Common myeloid progenitor, CD34-positive (primary cell): ENCODE data around the gene AFF3.

Source experiments
- CTCF ChIA-PET: fragments of 350-600 bp; sonication (Branson Sonifier 250); formaldehyde crosslinking; loops from one replicate; lab custom pipeline; 2021; ENCODE audit warnings: antibody characterized with exemption; lab: Charles Lee
- POLR2A ChIA-PET: fragments of 350-600 bp; sonication (Branson Sonifier 250); formaldehyde crosslinking; loops from one replicate; lab custom pipeline; 2021; ENCODE audit warnings: antibody characterized with exemption; lab: Charles Lee
- DNase-seq, 3 donors: peaks; one replicate each; pipeline versions ENCODE4 v3.0.0 to v3.0.0-alpha.2; 2013
- H3K27ac ChIP-seq, 2 experiments: 1 replicate in 1 of 2; 2 replicates in 1 of 2; pipeline ENCODE4 v1.7.0; 2013; ENCODE audit warnings: inconsistent platforms in 2 of 2, low read length in 2 of 2, mild to moderate bottlenecking in 2 of 2, low read depth in 1 of 2, moderate library complexity in 1 of 2; ENCODE audit not compliant: severe bottlenecking in 2 of 2, insufficient read depth in 1 of 2, poor library complexity in 1 of 2
- H3K27me3 ChIP-seq, 5 experiments: replicated peaks in 2 of 5; 1 replicate in 3 of 5; 2 replicates in 2 of 5; pipeline versions ENCODE4 v1.6.1 to v1.7.0; 2013; ENCODE audit warnings: low read length in 4 of 5, mild to moderate bottlenecking in 2 of 5, moderate library complexity in 2 of 5, inconsistent platforms in 1 of 5; ENCODE audit not compliant: insufficient read depth in 5 of 5, control insufficient read depth in 4 of 5
- H3K36me3 ChIP-seq, 4 experiments: 1 replicate in 2 of 4; 2 replicates in 2 of 4; pipeline versions ENCODE4 v1.6.1 to v1.7.0; 2013; ENCODE audit warnings: low read length in 3 of 4, control low read depth in 1 of 4, mild to moderate bottlenecking in 1 of 4; ENCODE audit not compliant: control insufficient read depth in 4 of 4, insufficient read depth in 4 of 4
- H3K4me1 ChIP-seq, 4 experiments: 1 replicate in 3 of 4; 2 replicates in 1 of 4; pipeline versions ENCODE4 v1.6.1 to v1.7.1; 2013; ENCODE audit warnings: low read length in 3 of 4, mild to moderate bottlenecking in 3 of 4, control low read depth in 1 of 4, inconsistent platforms in 1 of 4, moderate library complexity in 1 of 4; ENCODE audit not compliant: control insufficient read depth in 4 of 4, insufficient read depth in 4 of 4; ENCODE audit errors: control extremely low read depth in 1 of 4
- H3K4me3 ChIP-seq, 7 experiments: 1 replicate in 4 of 7; 2 replicates in 3 of 7; pipeline versions ENCODE4 v1.5.1 to v1.7.0; 2013; ENCODE audit warnings: mild to moderate bottlenecking in 7 of 7, low read length in 6 of 7, moderate library complexity in 6 of 7, inconsistent platforms in 2 of 7, low read depth in 2 of 7, control low read depth in 1 of 7; ENCODE audit not compliant: insufficient read depth in 4 of 7, control insufficient read depth in 1 of 7; ENCODE audit errors: extremely low read depth in 1 of 7
- H3K9me3 ChIP-seq, 5 experiments: 1 replicate in 4 of 5; 2 replicates in 1 of 5; pipeline versions ENCODE4 v1.6.1 to v1.7.1; 2013; ENCODE audit warnings: low read length in 4 of 5, mild to moderate bottlenecking in 2 of 5, inconsistent platforms in 1 of 5, low read depth in 1 of 5, moderate library complexity in 1 of 5; ENCODE audit not compliant: control insufficient read depth in 4 of 5, insufficient read depth in 2 of 5; ENCODE audit errors: control extremely low read depth in 1 of 5
- WGBS: methylation state at CpG from one replicate; pipeline ENCODE4 v1.1.5; 2013; ENCODE audit not compliant: insufficient coverage; 5-methylcytosine and 5-hydroxymethylcytosine counted together

The AFF3 gene

DNA sequence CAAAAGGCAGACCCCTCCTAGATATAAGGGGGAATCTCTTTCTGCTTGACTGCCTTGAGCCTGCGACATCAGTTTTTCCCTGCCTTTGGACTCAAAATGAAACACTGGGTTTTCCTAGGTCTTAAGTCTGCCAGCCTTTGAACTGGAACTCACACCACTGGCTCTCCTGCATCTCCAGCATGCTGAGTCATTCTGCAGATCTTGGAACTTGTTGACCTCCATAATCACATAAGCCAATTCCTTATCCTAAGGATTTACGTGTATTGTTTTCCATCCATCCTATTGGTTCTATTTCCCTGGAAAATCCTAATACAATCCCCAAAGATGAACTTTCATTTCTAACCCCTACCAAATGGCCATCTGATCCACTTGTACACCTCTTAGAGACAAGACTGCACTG is 88.0 kb downstream of the AFF3 start:
- Histone ChIP-seq H3K9me3 (peaks cover 0 to 5% (median 0%) of the 10 kb centered on the region in 5 experiments), H3K27ac (no peak overlapping the region), H3K36me3 (peaks cover 0 to 11% (median 7%) of the 10 kb centered on the region in 4 experiments), H3K4me3 (no peak overlapping the region), H3K27me3 (no peaks in the 10 kb centered on the region), H3K4me1 (no peaks in the 10 kb centered on the region)
- WGBS, result 95% methylated on average over 2 of the region's 2 CpGs
- no peak for DNase-seq
- ChIA-PET CTCF (no interaction called here), POLR2A (no interaction called here)

DNA sequence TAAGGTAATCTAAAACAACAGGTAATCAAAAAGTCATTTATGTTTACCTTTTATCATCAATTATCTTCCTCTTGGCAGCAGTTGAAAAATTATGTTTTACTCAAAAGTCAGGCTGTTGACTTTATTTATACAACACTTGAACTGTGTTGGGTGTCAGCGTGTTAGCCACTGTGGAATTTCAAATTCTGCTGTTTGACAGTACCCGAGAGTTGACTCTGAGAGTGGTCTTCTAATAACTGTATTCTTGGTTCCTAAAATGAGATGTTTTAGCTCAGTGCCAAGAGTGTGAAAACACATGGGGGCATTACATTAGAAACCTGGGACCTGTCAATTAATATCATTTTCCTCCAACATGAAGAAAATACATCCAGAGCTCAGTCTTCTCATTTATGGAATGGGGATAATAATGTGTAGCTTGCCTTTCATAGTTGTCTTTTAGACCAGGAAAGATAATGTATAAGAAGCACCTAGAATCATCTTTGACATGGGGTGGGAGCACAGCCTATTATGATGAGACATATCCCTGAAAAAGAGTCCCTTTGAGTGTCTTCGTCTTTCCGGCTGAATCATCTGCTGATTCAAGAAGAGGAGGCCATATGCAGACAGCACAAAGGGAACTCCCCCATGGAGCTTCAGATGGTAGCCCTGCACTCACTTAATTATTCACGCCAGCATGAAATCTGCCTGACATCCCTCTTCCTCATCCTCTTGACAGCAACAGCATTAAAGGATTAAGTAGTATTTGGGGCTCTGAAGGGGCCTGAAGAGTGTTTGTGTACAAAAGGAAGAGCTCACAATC is 89.1 kb downstream of the AFF3 start:
- WGBS, result 100% methylated on average over 3 of the region's 5 CpGs
- Histone ChIP-seq H3K36me3 (peaks cover 0 to 11% (median 6%) of the 10 kb centered on the region in 4 experiments), H3K27me3 (no peaks in the 10 kb centered on the region), H3K4me3 (no peak overlapping the region), H3K4me1 (no peaks in the 10 kb centered on the region), H3K27ac (no peak overlapping the region), H3K9me3 (peaks cover 0 to 5% (median 0%) of the 10 kb centered on the region in 5 experiments)
- DNase-seq, result no peak
- ChIA-PET POLR2A (interaction anchor here (0.5 kb wide), 1 partner anchor 37 kb away, joined by 4 read pairs; no protein-coding TSS in a partner anchor), CTCF (interaction anchor here (1.2 kb wide), 2 partner anchors 8 to 13 kb away, joined by 3 read pairs; no protein-coding TSS in a partner anchor)

DNA sequence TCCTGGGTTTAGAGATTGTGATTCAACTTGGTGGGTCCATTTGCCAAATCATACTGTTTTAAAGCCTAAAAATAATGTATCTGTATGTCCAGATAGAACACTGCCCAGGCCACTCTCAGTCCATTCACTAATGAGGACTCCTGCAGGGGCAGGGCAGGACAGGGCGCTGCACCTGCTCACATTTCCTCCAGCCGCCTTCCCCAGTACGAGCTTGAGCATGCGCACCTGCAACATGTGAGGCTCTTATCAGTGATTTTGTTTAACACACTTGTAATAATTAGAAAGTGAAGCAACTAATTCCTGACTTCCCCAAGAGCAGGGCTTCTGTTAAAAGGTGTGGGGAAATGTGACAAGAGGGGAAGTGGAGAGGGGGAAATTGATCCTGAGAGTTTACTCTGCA is 89.7 kb downstream of the AFF3 start:
- no peak overlapping the region for H3K4me3 ChIP-seq
- H3K9me3 ChIP-seq, result peaks cover 0 to 5% (median 0%) of the 10 kb centered on the region in 5 experiments
- no peak overlapping the region for H3K27ac ChIP-seq
- ChIA-PET CTCF (interaction anchor here (1.2 kb wide), 2 partner anchors 9 to 13 kb away, joined by 3 read pairs; no protein-coding TSS in a partner anchor), POLR2A (no interaction called here)
- WGBS, result 100% methylated on average over 2 of the region's 4 CpGs
- H3K27me3 ChIP-seq, result no peaks in the 10 kb centered on the region
- no peak for DNase-seq
- peaks cover 0 to 11% (median 6%) of the 10 kb centered on the region in 4 experiments for H3K36me3 ChIP-seq
- H3K4me1 ChIP-seq, result no peaks in the 10 kb centered on the region

DNA sequence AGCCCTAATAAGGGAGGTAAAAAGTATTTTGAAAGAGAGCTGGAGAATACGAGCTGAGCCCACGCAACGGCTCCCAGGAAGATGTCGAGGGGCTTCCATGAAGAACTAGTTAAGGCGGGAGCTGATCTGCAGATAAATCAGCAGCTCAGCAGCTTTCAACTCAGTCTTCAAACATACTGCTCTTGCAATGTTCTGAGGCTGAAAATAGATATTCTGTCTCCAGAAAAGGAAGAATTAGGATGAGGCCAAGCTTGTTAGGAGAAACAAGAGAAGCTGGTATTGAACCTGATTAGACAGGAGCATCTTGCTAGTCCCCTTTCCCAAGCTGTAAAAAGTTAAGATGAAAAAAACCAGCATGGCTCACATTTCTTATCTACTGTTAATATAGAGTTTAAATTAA is 91.1 kb downstream of the AFF3 start:
- peaks cover 0 to 11% (median 7%) of the 10 kb centered on the region in 4 experiments for H3K36me3 ChIP-seq
- ChIA-PET POLR2A (interaction anchor here (0.5 kb wide), 1 partner anchor 1415 kb away, joined by 3 read pairs; no protein-coding TSS in a partner anchor), CTCF (interaction anchor here (1.4 kb wide), 1 partner anchor 9 kb away, joined by 3 read pairs; no protein-coding TSS in a partner anchor)
- peaks cover 0 to 5% (median 0%) of the 10 kb centered on the region in 5 experiments for H3K9me3 ChIP-seq
- 98% methylated on average over 5 of the region's 5 CpGs for WGBS
- no peaks in the 10 kb centered on the region for H3K4me1 ChIP-seq
- H3K27ac ChIP-seq, result no peak overlapping the region
- no peaks in the 10 kb centered on the region for H3K27me3 ChIP-seq
- no peak for DNase-seq
- no peak overlapping the region for H3K4me3 ChIP-seq

DNA sequence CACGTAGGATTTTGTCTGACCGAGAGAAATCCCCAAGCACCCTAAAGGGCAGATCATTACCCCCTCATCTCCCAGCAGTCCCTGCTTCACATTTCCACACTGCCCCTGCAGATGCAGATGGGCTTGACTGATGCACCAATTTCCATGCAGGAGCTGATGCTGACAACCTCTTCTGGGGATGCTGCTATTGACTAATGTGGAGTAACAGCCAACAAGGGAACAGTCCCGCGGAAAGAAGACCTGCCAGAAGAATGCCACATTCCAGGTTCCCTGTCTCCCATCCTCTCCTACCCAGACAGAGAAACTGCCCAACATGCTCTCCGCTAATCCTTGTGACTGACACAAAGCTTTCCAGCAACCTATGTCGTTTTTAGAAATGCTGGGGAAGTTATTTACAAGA is 91.7 kb downstream of the AFF3 start:
- WGBS, result 100% methylated on average over 4 of the region's 6 CpGs
- POLR2A ChIA-PET, result interaction anchor here (0.5 kb wide), 1 partner anchor 1414 kb away, joined by 3 read pairs; no protein-coding TSS in a partner anchor
- no peaks in the 10 kb centered on the region for H3K27me3 ChIP-seq
- no peak overlapping the region for H3K27ac ChIP-seq
- DNase-seq, result no peak
- H3K4me3 ChIP-seq, result no peak overlapping the region
- H3K9me3 ChIP-seq, result peaks cover 0 to 5% (median 0%) of the 10 kb centered on the region in 5 experiments
- H3K4me1 ChIP-seq, result no peaks in the 10 kb centered on the region
- peaks cover 0 to 15% (median 8%) of the 10 kb centered on the region in 4 experiments for H3K36me3 ChIP-seq
- CTCF ChIA-PET, result interaction anchor here (1.4 kb wide), 1 partner anchor 9 kb away, joined by 3 read pairs; no protein-coding TSS in a partner anchor

DNA sequence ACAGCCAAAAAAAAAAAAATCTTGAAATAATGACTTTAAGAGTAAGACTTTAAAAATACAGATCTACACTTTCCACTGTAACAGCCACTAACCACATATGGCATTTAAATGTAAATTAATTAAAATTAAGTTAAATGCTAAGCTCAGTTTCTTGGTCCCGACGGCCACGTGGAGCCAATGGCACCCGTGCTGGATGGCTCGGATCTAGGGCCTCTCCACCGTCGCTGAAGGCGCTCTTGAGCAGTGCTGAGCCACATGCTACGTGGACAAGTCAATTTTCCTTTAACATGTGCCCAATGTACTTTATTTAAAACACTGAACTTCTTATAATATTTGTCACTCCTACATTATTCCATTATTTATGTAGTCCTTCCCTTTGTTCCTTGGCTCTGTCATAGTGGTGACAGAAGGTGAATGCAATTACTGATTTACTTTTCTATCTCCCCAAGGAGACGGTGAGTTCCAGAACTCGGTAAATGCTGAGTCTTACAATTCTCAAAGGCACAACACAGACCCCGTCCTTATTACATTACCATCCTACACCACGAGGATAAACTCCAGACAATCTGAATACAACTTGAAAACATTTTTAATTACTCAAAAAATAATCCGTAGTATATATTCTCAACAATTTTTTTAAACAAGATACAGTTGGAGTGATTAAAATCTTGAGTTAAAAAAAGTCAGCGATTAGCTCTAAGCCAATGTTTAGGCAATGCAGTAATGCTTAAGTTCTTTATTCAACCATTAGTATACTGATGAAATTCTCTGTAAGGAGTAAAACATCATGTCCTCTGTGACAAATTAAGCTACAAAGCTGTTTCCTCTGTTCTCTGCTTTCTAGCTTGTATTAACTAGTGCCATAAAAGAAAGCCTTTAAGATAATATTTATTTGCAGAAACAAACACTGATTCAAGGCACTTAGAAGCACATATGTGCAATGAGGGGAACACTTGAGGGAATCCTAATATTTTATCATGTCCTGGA is 95.1 kb downstream of the AFF3 start:
- DNase-seq, result no peak
- Histone ChIP-seq H3K4me1 (no peaks in the 10 kb centered on the region), H3K36me3 (peaks cover 0 to 11% (median 6%) of the 10 kb centered on the region in 4 experiments), H3K27me3 (no peaks in the 10 kb centered on the region), H3K9me3 (peaks cover 0 to 1% (median 0%) of the 10 kb centered on the region in 5 experiments), H3K4me3 (no peak overlapping the region), H3K27ac (no peak overlapping the region)
- POLR2A ChIA-PET, result no interaction called here
- CTCF ChIA-PET, result no interaction called here
- 100% methylated on average over 10 of the region's 15 CpGs for WGBS
